GM21723 (cell line): ENCODE data around the gene FLNB.

Experiments
- ATAC-seq: cut with Tn5 transposase; IDR thresholded peaks from one replicate; pipeline ENCODE4 v1.9.1; 2021; ENCODE audit warnings: mild to moderate bottlenecking, moderate library complexity; ENCODE audit not compliant: unreplicated experiment

Gene FLNB

GRCh38 chr3:58177747-58178527, 169.7 kb downstream of the FLNB start:
- peak; percentile 77 for ATAC-seq

GRCh38 chr3:58178528-58179234, 170.5 kb downstream of the FLNB start:
- no peak for ATAC-seq

GRCh38 chr3:58179235-58180098, 171.2 kb downstream of the FLNB start:
- ATAC-seq, result no peak

GRCh38 chr3:58180099-58180880, 172.1 kb downstream of the FLNB start:
- ATAC-seq, result no peak

GRCh38 chr3:58180940-58181587, 172.8 kb downstream of the FLNB start:
- ATAC-seq, result no peak

- no peak for ATAC-seq
These were observed 175.0 kb downstream of the FLNB start for GRCh38 chr3:58183221-58183620.

- ATAC-seq, result no peak
These were observed 175.7 kb downstream of the FLNB start for GRCh38 chr3:58183891-58184290.

- no peak for ATAC-seq
These were observed 176.2 kb downstream of the FLNB start for GRCh38 chr3:58184309-58184981.

- no peak for ATAC-seq
These were observed 176.7 kb downstream of the FLNB start for GRCh38 chr3:58184982-58185360.

GRCh38 chr3:58188173-58188564, 179.9 kb downstream of the FLNB start:
- no peak for ATAC-seq

GRCh38 chr3:58188921-58189451, 180.8 kb downstream of the FLNB start:
- no peak for ATAC-seq

- no peak for ATAC-seq
These were observed 181.5 kb downstream of the FLNB start for GRCh38 chr3:58189691-58190090.

GRCh38 chr3:58190291-58190690, 182.1 kb downstream of the FLNB start:
- no peak for ATAC-seq

- ATAC-seq, result no peak
These were observed 182.7 kb downstream of the FLNB start for GRCh38 chr3:58190882-58191281.

- no peak for ATAC-seq
These were observed 183.3 kb downstream of the FLNB start for GRCh38 chr3:58191361-58191991.

- ATAC-seq, result no peak
These were observed 183.8 kb downstream of the FLNB start for GRCh38 chr3:58192069-58192468.

GRCh38 chr3:58193682-58194407, 185.6 kb downstream of the FLNB start:
- no peak for ATAC-seq

GRCh38 chr3:58197588-58197987, 189.4 kb downstream of the FLNB start:
- ATAC-seq, result no peak
